ENCODE data around the gene FOLR3.
"Not testable (repeated sequence)": the region's sequence is repeated elsewhere in the genome, so short reads cannot be mapped to it uniquely, and the experiment has no call there.

FOLR3 gene

GRCh38 chr11:72135473-72135872, at the start of gene FOLR3:
FOLR3 (plus strand) TSS chr11:72135725; CDS start chr11:72135953, 228 bp downstream.
- not testable (repeated sequence) for DNase-seq

GRCh38 chr11:72088076-72088808, 47.3 kb upstream of the FOLR3 start:
- no peak for DNase-seq

- DNase-seq: peak; percentile 51
Measured at GRCh38 chr11:72091292-72091691, 44.2 kb upstream of the FOLR3 start.

GRCh38 chr11:72098741-72099140, 36.8 kb upstream of the FOLR3 start:
- DNase-seq: no peak

GRCh38 chr11:72100009-72100408, 35.5 kb upstream of the FOLR3 start:
- DNase-seq: no peak

- no peak for DNase-seq
Measured at GRCh38 chr11:72100462-72100861, 35.1 kb upstream of the FOLR3 start.

- no peak for DNase-seq
Measured at GRCh38 chr11:72102162-72102561, 33.4 kb upstream of the FOLR3 start.

GRCh38 chr11:72102631-72102945, 32.9 kb upstream of the FOLR3 start:
- no peak for DNase-seq

- DNase-seq: peak; percentile 99
Measured at GRCh38 chr11:72102946-72103753, 32.4 kb upstream of the FOLR3 start, which contains the start of gene LAMTOR1. LAMTOR1 (minus strand) TSS chr11:72103297; CDS start chr11:72103224, 73 bp downstream.

GRCh38 chr11:72103754-72104167, 31.8 kb upstream of the FOLR3 start:
- no peak for DNase-seq

- DNase-seq: no peak
Measured at GRCh38 chr11:72105888-72106287, 29.6 kb upstream of the FOLR3 start, which contains the start of gene TOMT. TOMT (plus strand) TSS chr11:72105924; CDS start chr11:72105952, 28 bp downstream.

GRCh38 chr11:72111300-72112142, 24.0 kb upstream of the FOLR3 start:
- no peak for DNase-seq

GRCh38 chr11:72112143-72112977, 23.2 kb upstream of the FOLR3 start, which contains the start of gene ANAPC15:
ANAPC15 (minus strand) TSS chr11:72112695; CDS start chr11:72111276, 1,419 bp downstream.
- DNase-seq: peak; percentile 99

GRCh38 chr11:72112978-72113808, 22.3 kb upstream of the FOLR3 start:
- peak; percentile 90 for DNase-seq

- DNase-seq: peak; percentile 41
Measured at GRCh38 chr11:72114570-72114969, 21.0 kb upstream of the FOLR3 start.

- DNase-seq: no peak
Measured at GRCh38 chr11:72116019-72116755, 19.3 kb upstream of the FOLR3 start.

GRCh38 chr11:72119198-72119597, 16.3 kb upstream of the FOLR3 start:
- no peak for DNase-seq

GRCh38 chr11:72120930-72121329, 14.6 kb upstream of the FOLR3 start:
- DNase-seq: no peak

- no peak for DNase-seq
Measured at GRCh38 chr11:72122607-72123006, 12.9 kb upstream of the FOLR3 start.

GRCh38 chr11:72123117-72123653, 12.3 kb upstream of the FOLR3 start:
- no peak for DNase-seq
